ENCODE data around the gene GPR179. TPM values are rescaled to one million over a fixed set of nuclear protein-coding genes. Genes with fewer than 3 reads are reported as not detected.
A peak's percentile ranks its signal among the peaks of the same experiment; 100 is the strongest.
"Not testable (repeated sequence)": the region's sequence is repeated elsewhere in the genome, so short reads cannot be mapped to it uniquely, and the experiment has no call there.

The GPR179 gene
- total RNA-seq, 2 experiments from 2014 or later: 0.02 to 0.07 TPM

DNA sequence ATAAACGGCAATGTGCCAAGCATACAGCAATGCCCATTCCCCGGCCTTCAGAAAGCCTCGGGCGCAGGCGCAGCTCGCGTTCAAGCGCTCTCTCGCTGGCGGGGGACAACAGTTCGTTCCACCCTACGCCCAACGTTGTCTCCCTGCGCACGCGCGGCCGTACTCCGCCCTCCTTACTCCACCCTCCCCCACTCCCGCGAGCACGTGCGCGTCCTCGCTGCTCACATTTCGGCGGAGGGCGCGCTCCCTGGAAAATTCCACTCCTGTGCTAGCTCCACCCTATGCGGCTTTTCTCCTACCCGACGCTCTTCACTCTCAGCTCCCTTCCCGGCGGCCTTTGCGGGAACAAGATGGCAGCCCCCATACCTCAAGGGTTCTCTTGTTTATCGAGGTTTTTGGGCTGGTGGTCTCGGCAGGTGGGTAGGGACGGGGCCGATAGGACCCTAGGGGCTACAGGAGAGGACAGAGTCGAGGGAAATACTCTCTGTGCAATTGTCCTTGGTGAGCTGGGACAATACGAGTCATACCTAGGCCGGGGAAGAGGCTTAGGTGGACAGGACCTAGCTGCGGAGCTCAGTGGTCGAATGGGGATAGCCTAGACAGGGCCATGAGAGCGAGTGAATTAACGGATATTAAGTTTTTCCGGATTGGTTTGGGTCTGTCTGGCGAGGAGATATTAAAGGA is 46.8 kb downstream of the GPR179 start, which contains the start of gene MRPL45:
Gene MRPL45, plus strand, starts transcription at position 335 of the 684 bp plus-strand sequence. Its CDS starts 16 bp downstream, at position 351.
- H3K27me3 Mint-ChIP-seq (ENCODE audit: low read depth); H3K9me3 Mint-ChIP-seq; H3K36me3 Mint-ChIP-seq (ENCODE audit: low read depth); H3K4me1 Mint-ChIP-seq (ENCODE audit: low read depth); intact Hi-C loops (cut with micrococcal nuclease): not testable (repeated sequence)
- CTCF ChIA-PET: interaction anchor here (1.1 kb wide), 1 partner anchor 66 kb away, joined by 3 read pairs; no protein-coding TSS in a partner anchor
- peak; percentile 98 for DNase-seq
- H3K4me3 Mint-ChIP-seq: peak within 1 kb of the TSS; percentile 99
- peak within 1 kb of the TSS; percentile 94 for H3K27ac Mint-ChIP-seq

DNA sequence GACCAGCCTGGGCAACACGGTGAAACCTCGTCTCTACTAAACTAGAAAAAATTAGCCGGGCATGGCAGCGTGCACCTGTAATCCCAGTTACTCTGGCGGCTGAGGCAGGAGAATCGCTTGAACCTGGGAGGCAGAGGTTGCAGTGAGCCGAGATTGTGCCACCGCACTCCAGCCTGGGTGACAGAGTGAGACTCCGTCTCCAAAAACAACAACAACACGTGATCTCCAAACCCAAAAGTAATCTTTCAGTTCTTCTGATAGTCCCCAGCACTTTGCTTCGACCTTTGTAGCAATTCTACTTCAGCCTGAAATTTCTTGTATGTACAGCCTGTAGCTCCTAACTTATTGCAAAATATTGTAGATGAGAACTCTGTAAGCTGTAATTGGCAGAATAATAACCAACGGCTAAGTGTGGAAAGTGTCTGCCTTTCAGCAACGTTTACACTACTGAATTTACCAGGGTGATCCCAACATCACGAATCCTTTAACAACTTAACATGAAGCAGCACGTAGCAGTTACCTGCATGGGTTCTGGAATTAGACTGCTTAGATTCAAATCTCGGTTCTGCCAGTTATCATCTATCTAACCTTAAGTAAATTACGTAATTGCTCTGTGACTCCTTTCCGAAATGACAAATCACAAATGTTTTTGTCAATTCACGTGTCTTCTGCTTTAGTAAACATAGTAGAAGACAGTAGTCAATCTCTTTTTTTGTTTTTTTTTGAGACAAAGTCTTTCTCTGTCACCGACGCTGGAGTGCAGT is 48.0 kb downstream of the GPR179 start:
- H3K36me3 Mint-ChIP-seq (ENCODE audit: low read depth); H3K9me3 Mint-ChIP-seq; H3K4me1 Mint-ChIP-seq (ENCODE audit: low read depth); H3K27me3 Mint-ChIP-seq (ENCODE audit: low read depth); DNase-seq; intact Hi-C loops (cut with micrococcal nuclease): not testable (repeated sequence)
- peak overlapping the region; percentile 99 for H3K4me3 Mint-ChIP-seq
- H3K27ac Mint-ChIP-seq: peak overlapping the region; percentile 94
- CTCF ChIA-PET: interaction anchor here (0.7 to 1.1 kb wide), 2 partner anchors 40 to 68 kb away, joined by 3 read pairs; no protein-coding TSS in a partner anchor

DNA sequence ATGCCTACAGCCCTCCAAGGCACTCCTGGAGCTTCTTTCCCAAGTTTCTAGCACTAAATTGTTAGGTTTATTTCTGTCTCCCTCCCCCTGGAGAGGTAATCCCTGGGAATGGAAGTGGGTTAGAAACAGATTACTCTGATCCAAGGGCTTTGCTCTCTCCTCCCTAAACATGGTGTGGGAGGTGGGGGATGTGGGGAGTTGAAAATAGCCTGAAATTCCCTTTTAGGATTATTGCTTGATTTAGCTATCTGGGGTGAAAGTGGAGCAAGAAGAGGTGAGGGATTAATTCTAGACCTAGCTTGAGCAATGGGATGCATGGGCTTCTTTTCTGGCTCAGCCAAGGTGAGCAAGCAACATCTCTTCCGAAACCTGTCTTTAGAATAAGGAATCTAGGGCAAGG is 54.0 kb downstream of the GPR179 start:
- H3K36me3 Mint-ChIP-seq (ENCODE audit: low read depth); H3K27me3 Mint-ChIP-seq (ENCODE audit: low read depth); intact Hi-C loops (cut with micrococcal nuclease); CTCF ChIA-PET; DNase-seq; H3K27ac Mint-ChIP-seq; H3K4me1 Mint-ChIP-seq (ENCODE audit: low read depth); H3K9me3 Mint-ChIP-seq; H3K4me3 Mint-ChIP-seq: not testable (repeated sequence)

DNA sequence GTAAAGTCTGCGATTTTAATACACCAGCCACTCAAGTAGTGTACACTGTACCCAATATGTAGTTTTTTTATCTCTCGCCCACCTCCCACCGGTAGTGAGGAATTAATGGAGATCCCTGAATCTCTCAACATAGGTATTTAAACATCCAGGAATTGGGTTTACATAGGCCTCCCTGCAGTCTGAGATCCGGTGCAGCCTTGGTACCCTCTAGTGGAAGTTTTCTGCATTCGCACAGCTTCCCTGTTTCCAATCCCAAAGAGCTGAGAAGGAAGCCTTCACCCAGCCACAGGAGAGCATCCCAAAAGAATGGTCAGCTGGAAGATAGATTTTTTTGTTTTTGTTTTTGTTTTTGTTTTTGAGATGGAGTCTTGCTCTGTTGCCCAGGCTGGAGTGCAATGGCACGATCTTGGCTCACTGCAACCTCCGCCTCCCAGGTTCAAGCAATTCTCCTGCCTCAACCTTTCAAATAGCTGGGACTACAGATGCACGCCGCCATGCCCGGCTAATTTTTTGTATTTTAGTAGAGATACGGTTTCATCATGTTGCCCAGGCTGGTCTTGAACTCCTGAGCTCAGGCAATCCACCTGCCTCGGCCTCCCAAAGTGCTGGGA is 55.4 kb downstream of the GPR179 start:
- H3K36me3 Mint-ChIP-seq (ENCODE audit: low read depth); H3K4me3 Mint-ChIP-seq; H3K9me3 Mint-ChIP-seq; H3K4me1 Mint-ChIP-seq (ENCODE audit: low read depth); intact Hi-C loops (cut with micrococcal nuclease); H3K27me3 Mint-ChIP-seq (ENCODE audit: low read depth); H3K27ac Mint-ChIP-seq; CTCF ChIA-PET: not testable (repeated sequence)
- DNase-seq: peak; percentile 6

DNA sequence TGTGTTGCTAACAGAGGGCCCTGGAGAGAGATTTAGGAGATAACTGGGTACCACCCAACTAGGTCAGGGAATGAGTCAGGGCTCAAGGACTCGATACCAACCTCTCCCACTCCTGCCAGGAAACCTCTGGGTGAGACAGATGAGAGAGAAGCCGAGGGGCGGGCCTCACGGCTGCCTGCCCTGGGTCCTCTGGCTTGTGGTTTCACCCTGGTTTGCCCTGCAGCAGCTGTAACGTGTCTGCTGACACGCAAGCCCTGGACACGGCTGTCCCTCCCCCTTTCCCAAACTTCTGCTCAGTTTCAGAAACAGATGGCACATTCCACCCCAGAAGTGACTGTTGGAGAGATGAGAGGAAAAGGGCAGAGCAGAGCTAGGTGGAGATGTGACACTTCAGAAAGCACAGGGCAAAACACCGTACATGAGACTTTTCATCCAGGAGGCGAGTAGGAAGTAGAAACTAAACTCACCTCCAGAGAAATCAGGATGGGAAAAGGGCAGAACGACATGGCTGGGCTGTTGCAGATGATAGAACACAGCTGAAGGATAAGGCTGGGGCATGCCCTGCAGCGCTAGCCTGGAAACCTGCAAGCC is 57.2 kb downstream of the GPR179 start:
- H3K4me3 Mint-ChIP-seq; H3K9me3 Mint-ChIP-seq; H3K4me1 Mint-ChIP-seq (ENCODE audit: low read depth); CTCF ChIA-PET; intact Hi-C loops (cut with micrococcal nuclease); H3K36me3 Mint-ChIP-seq (ENCODE audit: low read depth); H3K27me3 Mint-ChIP-seq (ENCODE audit: low read depth); H3K27ac Mint-ChIP-seq: not testable (repeated sequence)
- DNase-seq: peak; percentile 29

DNA sequence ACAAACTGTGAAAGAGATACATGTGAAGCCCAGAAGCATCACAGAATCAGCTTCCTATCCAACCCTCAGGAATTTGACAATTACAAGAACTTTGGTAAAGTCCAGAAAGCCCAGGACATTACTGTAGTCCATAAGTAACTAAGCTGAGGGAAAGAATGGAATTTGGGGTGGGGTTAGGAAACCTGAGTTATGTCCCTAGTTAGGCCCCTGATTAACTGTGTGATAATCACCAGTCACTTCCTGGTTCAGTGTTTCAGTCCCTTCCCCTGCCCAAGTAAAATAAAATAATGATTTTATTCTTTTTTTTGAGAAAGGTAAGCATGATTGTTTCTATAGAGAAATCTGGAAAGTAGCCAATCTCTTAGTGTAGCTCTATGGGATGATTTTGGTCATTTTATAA is 57.8 kb downstream of the GPR179 start:
- CTCF ChIA-PET; H3K4me3 Mint-ChIP-seq; intact Hi-C loops (cut with micrococcal nuclease): not testable (repeated sequence)

More for the DNA sequence above, 57.8 kb downstream of the GPR179 start:
- H3K4me1 Mint-ChIP-seq (ENCODE audit: low read depth); H3K36me3 Mint-ChIP-seq (ENCODE audit: low read depth); H3K27ac Mint-ChIP-seq; H3K9me3 Mint-ChIP-seq; DNase-seq; H3K27me3 Mint-ChIP-seq (ENCODE audit: low read depth): not testable (repeated sequence)

Other genes starting within 250 kb of the GPR179 start
- not detected for gene TBC1D3E, start 216.0 kb downstream of the GPR179 start, total RNA-seq
- not detected for gene TBC1D3, start 151.4 kb downstream of the GPR179 start, total RNA-seq
- gene MRPL45, start 46.8 kb downstream of the GPR179 start, total RNA-seq: 10 to 100 TPM; 55.5 to 60.8 TPM
- 10 to 100 TPM; 22.1 to 25.1 TPM for gene SOCS7, start 7.9 kb upstream of the GPR179 start, total RNA-seq
- gene ARHGAP23, start 84.5 kb upstream of the GPR179 start, total RNA-seq: 1 to 10 TPM in 1 of 2 experiments, under 1 TPM in 1; 0.52 to 1.0 TPM

All from activated naive CD4-positive, alpha-beta T cell treated with anti-CD3 and anti-CD28 coated beads for 36 hours (primary cell).